DOHH2 (cell line): ENCODE data around the gene SUPT4H1.

Experiments used
- H3F3A ChIP-seq: fragments of 200-600 bp; sonication (generic), shearing (Covaris generic); 2 replicates; pipeline ENCODE4 v1.6.0; 2016; ENCODE audit warnings: antibody characterized with exemption, mild to moderate bottlenecking; ENCODE audit not compliant: control insufficient read depth, insufficient read depth
- H3K27ac ChIP-seq: fragments of 200-600 bp; sonication (generic); 2 replicates; pipeline ENCODE4 v1.5.1; 2014; ENCODE audit warnings: low read depth, mild to moderate bottlenecking, low read length, moderate library complexity
- H3K27me3 ChIP-seq: fragments of 200-600 bp; sonication (generic); 2 replicates; pipeline ENCODE4 v1.6.1; 2014; ENCODE audit warnings: mild to moderate bottlenecking, low read length, mixed read lengths; ENCODE audit not compliant: control insufficient read depth
- H3K36me3 ChIP-seq: fragments of 200-600 bp; sonication (generic); 2 replicates; pipeline ENCODE4 v1.6.1; 2014; ENCODE audit warnings: mild to moderate bottlenecking, low read length, moderate library complexity, mixed read lengths; ENCODE audit not compliant: control insufficient read depth
- H3K4me1 ChIP-seq: fragments of 200-600 bp; sonication (generic); 2 replicates; pipeline ENCODE4 v1.6.1; 2014; ENCODE audit warnings: mild to moderate bottlenecking, low read length, mixed read lengths; ENCODE audit not compliant: control insufficient read depth
- H3K4me2 ChIP-seq: fragments of 200-600 bp; sonication (generic); 2 replicates; pipeline ENCODE4 v1.6.0; 2014; ENCODE audit warnings: mild to moderate bottlenecking, low read length, moderate library complexity
- H3K4me3 ChIP-seq: fragments of 200-600 bp; sonication (generic); 2 replicates; pipeline ENCODE4 v1.5.1; 2014; ENCODE audit warnings: mild to moderate bottlenecking, low read length, mixed read lengths
- H3K79me2 ChIP-seq: fragments of 200-600 bp; sonication (generic); 2 replicates; pipeline ENCODE4 v1.6.1; 2014; ENCODE audit warnings: mild to moderate bottlenecking, low read length, mixed read lengths; ENCODE audit not compliant: control insufficient read depth
- H3K9me2 ChIP-seq: fragments of 200-600 bp; sonication (generic); replicated peaks from 2 replicates; pipeline ENCODE4 v1.6.1; 2014; ENCODE audit warnings: mild to moderate bottlenecking, low read length, mixed read lengths; ENCODE audit not compliant: control insufficient read depth
- H3K9me3 ChIP-seq: fragments of 200-600 bp; sonication (generic); 2 replicates; pipeline ENCODE4 v1.6.1; 2014; ENCODE audit warnings: antibody characterized with exemption, low read length, mixed read lengths; ENCODE audit not compliant: control insufficient read depth, insufficient read depth
- H4K20me1 ChIP-seq: fragments of 200-600 bp; sonication (generic); 2 replicates; pipeline ENCODE4 v1.6.0; 2014; ENCODE audit warnings: low read depth, mild to moderate bottlenecking, antibody characterized with exemption, low read length, moderate library complexity; ENCODE audit not compliant: control insufficient read depth, insufficient read depth
- EZH2phosphoT487 ChIP-seq: fragments of 200-600 bp; sonication (generic); IDR thresholded peaks from 2 replicates; pipeline ENCODE4 v1.6.1; 2017; ENCODE audit warnings: borderline replicate concordance, mild to moderate bottlenecking, antibody characterized with exemption, low read length, moderate library complexity, mixed read lengths
- TF ChIP-seq, protein P1 (sequence below): fragments of 200-600 bp; sonication (generic); IDR thresholded peaks from one replicate; pipeline ENCODE4 v1.5.1; 2014; ENCODE audit warnings: antibody characterized with exemption, mild to moderate bottlenecking, low read depth, low read length; ENCODE audit not compliant: poor library complexity, severe bottlenecking

SUPT4H1 gene

DNA sequence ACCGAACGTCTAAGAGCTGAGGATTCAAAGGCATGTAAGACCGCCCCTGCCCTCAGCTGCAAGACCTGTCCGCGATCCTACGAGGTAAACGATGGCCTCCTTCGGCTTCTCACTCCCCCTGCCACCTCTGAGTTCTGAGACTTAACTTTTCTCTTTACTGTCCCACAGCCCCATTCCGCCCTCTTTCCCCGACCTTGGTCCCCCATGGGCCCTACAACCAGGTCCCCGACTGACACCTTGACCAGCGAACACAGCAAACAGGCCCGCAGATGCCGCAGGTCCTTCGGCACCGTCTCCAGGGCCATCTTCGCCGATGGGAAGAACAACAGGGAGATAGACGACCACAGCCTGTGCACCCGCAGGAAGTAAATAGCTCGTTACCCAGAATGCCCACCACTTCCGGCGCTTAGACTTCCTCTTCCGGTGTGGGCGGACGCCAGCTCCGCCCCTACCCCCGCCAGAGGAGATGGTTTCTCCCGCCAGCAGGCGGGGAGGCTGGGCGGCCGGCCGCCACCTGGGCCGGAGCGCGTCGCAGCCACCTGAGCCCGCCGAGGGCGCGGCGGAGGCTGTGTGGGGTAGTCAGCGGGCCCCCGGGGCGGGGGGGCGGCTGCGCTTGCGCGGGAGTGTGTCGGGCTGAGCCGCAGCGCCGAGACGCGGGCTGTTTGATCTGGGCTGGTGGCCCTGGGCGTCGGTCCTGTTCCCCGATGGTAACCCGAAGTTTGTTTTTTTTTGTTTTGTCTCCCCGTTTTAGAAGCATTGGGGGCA, at the start of gene SUPT4H1:
SUPT4H1 (minus strand) TSS at position 371 of the 765 bp plus-strand sequence; CDS start at position 305, 66 bp downstream.
- Histone ChIP-seq H3K4me1 (peaks cover 36% of the 10 kb centered on the region), H3K27ac (peak within 1 kb of the TSS; percentile 89), H3K9me3 (no peaks in the 10 kb centered on the region), H3F3A (peaks cover 23% of the 10 kb centered on the region), H3K36me3 (peaks cover 49% of the 10 kb centered on the region), H3K79me2 (peaks cover 50% of the 10 kb centered on the region), H3K27me3 (no peaks in the 10 kb centered on the region), H3K4me3 (peak within 1 kb of the TSS; percentile 100), H3K9me2 (no peaks in the 10 kb centered on the region), H3K4me2 (peak within 1 kb of the TSS; percentile 96), H4K20me1 (no peaks in the 10 kb centered on the region)
- TF ChIP-seq EZH2phosphoT487, result no peak
- TF ChIP-seq, protein P1, sequence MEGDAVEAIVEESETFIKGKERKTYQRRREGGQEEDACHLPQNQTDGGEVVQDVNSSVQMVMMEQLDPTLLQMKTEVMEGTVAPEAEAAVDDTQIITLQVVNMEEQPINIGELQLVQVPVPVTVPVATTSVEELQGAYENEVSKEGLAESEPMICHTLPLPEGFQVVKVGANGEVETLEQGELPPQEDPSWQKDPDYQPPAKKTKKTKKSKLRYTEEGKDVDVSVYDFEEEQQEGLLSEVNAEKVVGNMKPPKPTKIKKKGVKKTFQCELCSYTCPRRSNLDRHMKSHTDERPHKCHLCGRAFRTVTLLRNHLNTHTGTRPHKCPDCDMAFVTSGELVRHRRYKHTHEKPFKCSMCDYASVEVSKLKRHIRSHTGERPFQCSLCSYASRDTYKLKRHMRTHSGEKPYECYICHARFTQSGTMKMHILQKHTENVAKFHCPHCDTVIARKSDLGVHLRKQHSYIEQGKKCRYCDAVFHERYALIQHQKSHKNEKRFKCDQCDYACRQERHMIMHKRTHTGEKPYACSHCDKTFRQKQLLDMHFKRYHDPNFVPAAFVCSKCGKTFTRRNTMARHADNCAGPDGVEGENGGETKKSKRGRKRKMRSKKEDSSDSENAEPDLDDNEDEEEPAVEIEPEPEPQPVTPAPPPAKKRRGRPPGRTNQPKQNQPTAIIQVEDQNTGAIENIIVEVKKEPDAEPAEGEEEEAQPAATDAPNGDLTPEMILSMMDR, result no peak

DNA sequence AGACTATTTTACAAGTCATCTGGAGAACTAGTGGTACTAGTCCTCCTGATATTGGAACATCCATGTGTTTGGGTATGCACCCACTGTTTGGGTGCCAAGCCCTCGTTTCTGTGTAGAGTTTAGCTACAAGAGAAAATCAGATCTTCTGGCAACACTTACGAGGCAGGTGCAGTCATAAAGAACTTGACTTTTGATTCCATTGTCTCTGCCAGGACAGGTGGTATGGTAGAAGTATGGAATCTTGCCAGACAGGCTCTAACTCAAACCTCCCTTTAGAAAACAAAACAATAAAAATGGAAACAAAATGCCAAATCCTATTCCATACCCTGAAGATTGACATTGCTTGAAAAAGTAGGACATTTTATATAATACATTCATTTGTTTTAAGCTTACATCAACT, 49.3 kb upstream of the SUPT4H1 start:
- Histone ChIP-seq H4K20me1 (no peaks in the 10 kb centered on the region), H3K9me2 (no peaks in the 10 kb centered on the region), H3K4me1 (no peaks in the 10 kb centered on the region), H3F3A (no peaks in the 10 kb centered on the region), H3K36me3 (no peaks in the 10 kb centered on the region), H3K4me3 (no peak overlapping the region), H3K27ac (no peak overlapping the region), H3K9me3 (no peaks in the 10 kb centered on the region), H3K4me2 (no peak overlapping the region), H3K27me3 (peaks cover 31% of the 10 kb centered on the region), H3K79me2 (no peaks in the 10 kb centered on the region)
- TF ChIP-seq EZH2phosphoT487, result no peak
- TF ChIP-seq, protein P1, result no peak

DNA sequence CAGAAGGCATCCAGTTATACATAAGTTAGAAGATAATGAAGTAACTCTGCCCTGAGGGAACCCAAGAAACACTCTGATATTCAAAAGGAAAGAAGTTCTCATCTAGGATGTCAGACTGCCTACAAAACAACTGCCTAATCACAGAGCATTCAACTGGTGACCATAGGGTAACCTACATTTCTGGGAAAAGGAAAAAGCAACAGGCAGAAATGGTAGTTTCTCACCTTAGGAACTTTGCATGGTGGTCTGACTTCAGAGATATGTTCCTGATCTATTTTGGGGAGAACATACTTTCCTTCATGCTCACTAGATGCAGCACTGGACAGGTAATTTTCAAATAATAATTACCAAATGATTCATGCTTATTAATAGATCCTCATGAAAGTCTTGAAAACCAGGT, 48.8 kb upstream of the SUPT4H1 start:
- TF ChIP-seq EZH2phosphoT487, result no peak
- TF ChIP-seq, protein P1, result no peak
- Histone ChIP-seq H3K9me2 (no peaks in the 10 kb centered on the region), H3K9me3 (no peaks in the 10 kb centered on the region), H3F3A (no peaks in the 10 kb centered on the region), H3K79me2 (no peaks in the 10 kb centered on the region), H3K4me1 (no peaks in the 10 kb centered on the region), H3K4me2 (no peak overlapping the region), H3K36me3 (no peaks in the 10 kb centered on the region), H3K27me3 (peaks cover 36% of the 10 kb centered on the region), H3K4me3 (no peak overlapping the region), H4K20me1 (no peaks in the 10 kb centered on the region), H3K27ac (no peak overlapping the region)
